Fibroblast of mammary gland (primary cell): Measurements from ENCODE around the gene ZNF692.
"Not testable (repeated sequence)": the region's sequence is repeated elsewhere in the genome, so short reads cannot be mapped to it uniquely, and the experiment has no call there.

ENCODE experiments used
- DNase-seq: peaks from one replicate; pipeline ENCODE4 v3.0.0-alpha.2; 2010; ENCODE audit warnings: low read depth
- H3K4me3 ChIP-seq: 2 replicates; pipeline ENCODE4 v1.5.1; 2011; ENCODE audit warnings: low read depth, mild to moderate bottlenecking, low read length, moderate library complexity; ENCODE audit not compliant: control insufficient read depth
- CTCF ChIP-seq: conservative IDR thresholded peaks from 2 replicates; pipeline ENCODE4 v1.5.1; 2011; ENCODE audit warnings: low read depth, low read length, inconsistent platforms; ENCODE audit not compliant: control insufficient read depth, insufficient read depth

ZNF692 gene

DNA sequence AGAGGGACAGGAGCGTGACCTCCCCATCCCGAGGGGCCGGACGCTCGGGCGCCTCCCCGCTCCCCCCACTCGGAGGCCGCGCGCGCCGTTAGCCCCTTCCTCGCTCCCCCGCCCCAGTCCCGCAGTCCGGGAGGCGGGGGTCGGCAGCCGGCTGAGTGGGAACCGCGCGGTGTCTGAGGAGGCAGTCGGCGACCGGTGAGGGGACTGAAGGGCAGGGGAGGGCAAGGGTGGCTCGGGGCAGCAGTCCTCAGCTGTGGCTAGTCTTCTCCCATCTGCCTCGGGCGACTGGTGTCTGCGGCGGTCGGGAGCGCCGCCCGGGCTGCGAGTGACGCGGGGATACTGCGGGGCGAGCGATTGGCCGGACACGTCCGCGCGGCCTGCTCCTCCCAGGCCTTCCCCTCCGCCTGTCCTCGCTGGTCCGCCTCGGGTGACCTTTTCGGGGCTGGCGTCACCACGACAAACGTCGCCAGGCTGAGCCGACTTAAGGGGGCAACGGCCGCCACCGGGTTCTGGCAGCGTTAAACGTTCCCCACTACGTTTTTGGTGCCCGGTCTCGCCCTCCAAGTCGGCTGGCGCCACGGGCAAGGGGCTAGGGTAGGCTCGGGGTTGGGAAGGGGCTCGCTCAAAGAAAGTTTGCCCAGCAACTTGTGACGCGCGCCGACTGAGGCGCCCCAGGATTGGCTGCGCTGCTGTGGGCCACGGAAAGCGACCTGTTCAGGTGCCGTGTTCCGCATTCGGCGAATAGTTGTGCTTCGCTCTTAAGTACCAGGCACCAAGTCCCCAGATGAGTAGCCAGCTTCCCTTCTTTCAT, 20.3 kb downstream of the ZNF692 start:
- TF ChIP-seq CTCF = no peak

GRCh38 chr1:248837781-248838356, 21.0 kb downstream of the ZNF692 start, which contains the start of gene ZNF672:
Gene ZNF672, plus strand, starts transcription at chr1:248838224. Its CDS starts 9,051 bp downstream, at chr1:248847275.
- no peak for TF ChIP-seq CTCF

More for the DNA sequence above, 20.3 kb downstream of the ZNF692 start:
- peak overlapping the region; percentile 64 for H3K4me3 ChIP-seq
- peak; percentile 82 for DNase-seq

DNA sequence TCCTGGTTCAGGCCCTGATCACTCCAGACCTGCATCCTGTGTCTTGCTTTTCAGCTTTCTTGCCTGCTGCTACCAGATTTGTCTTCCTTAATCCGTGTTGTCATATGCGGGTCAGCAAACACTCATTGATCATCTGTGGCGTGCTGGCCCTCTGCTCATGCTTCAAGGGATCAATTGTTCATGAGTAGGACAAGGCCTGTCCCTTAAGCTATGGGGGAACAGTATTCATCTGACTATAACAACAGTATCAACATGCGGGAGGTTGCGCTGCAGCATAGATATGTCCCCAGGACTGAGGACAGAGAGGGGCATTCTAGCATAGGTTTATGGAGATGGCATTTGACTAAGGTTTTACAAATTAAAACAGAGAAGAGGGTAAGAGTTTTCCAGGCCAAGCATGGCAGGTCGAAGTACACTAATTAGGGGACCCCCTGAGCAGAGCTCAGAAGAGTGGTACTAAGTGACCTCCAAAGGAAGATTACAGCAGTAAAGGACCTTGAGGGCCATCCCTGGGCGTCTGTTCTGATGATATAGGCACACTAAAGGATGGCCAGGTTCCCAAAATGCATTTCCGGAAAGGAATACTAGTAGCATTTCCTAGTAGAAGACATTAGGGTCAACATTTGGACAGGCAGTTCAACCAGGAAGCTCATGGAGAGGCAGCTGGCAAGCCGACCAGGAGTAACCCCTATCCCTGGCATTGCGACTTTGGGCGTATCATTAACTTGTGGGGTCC, 21.7 kb downstream of the ZNF692 start:
- no peak for DNase-seq
- H3K4me3 ChIP-seq = peak overlapping the region; percentile 64
- TF ChIP-seq CTCF = no peak

More at GRCh38 chr1:248837781-248838356, 21.0 kb downstream of the ZNF692 start, which contains the start of gene ZNF672:
- DNase-seq = peak; percentile 96
- H3K4me3 ChIP-seq = peak within 1 kb of the TSS; percentile 64

DNA sequence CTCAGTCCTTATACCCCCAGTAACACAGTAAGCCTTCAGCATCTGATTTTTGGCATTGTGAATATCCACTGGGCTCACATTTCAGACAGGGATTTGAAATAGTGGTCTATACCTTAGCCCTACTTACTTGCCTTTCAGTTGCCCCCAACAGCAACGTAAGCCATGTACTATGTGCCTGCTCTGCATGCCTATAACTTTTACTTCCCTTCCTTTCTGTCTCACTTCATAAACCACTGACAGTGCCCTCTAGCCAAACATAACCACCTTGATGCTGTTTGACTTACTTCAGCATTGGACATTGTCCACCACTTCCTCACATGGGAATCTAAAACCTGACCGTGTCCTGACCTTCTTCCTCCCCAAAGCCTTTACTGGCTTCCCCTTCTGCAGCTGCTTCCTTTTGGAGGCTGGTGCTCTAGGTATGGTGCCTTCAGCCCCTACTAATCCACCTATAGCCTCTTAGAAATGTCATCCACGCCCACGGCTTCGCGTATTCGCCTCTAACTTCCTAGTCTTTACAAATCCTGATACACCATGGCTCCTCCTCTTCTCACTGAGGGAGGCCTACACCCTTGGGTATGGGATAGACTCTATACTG, 24.4 kb downstream of the ZNF692 start:
- H3K4me3 ChIP-seq = no peak overlapping the region
- no peak for TF ChIP-seq CTCF
- no peak for DNase-seq

DNA sequence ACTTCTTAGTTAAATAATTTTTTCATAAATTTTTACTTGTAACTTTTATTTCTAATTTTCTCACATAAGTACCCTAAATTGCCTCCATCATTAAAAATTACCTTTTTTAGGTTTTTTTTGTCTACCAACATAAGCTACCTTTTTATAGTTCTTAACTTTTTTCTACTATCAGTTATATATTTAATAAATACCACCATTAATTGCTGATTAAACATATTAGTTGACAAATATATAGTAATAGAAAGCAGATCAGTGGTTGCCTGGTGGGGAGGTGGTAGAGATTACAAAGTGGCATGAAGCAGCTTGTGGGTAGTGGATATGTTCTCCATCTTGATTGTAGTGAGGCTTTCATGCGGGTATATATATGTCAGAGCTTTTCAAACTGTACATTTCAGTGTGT, 27.0 kb downstream of the ZNF692 start:
- no peak for DNase-seq
- H3K4me3 ChIP-seq = no peak overlapping the region
- no peak for TF ChIP-seq CTCF

DNA sequence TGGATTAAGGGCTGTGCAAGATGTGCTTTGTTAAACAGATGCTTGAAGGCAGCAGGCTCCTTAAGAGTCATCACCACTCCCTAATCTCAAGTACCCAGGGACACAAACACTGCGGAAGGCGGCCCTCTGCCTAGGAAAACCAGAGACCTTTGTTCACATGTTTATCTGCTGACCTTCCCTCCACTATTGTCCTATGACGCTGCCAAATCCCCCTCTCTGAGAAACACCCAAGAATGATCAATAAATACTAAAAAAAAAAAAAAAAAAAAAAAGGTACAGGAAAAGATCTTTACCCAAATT, 28.2 kb downstream of the ZNF692 start:
- H3K4me3 ChIP-seq, DNase-seq: not testable (repeated sequence)
